Neural progenitor cell (in vitro differentiated cells): ENCODE results near the gene RBFOX2. TPM values are rescaled to one million over a fixed set of nuclear protein-coding genes. Genes with fewer than 3 reads are reported as not detected.

ENCODE experiments used
- DNase-seq: peaks from one replicate; pipeline ENCODE4 v3.0.0-alpha.2; 2016; ENCODE audit warnings: low spot score
- H2AFZ ChIP-seq: fragments of 200-600 bp; sonication (generic); replicated peaks from 2 replicates; pipeline ENCODE4 v1.6.1; 2016; ENCODE audit warnings: antibody characterized with exemption
- H3F3A ChIP-seq: fragments of 200-600 bp; sonication (generic); 2 replicates; pipeline ENCODE4 v1.6.1; 2016; ENCODE audit warnings: antibody characterized with exemption, low read depth
- H3K27ac ChIP-seq: fragments of 200-600 bp; sonication (generic); 2 replicates; pipeline ENCODE4 v1.5.1; 2016; ENCODE audit warnings: mild to moderate bottlenecking
- H3K27me3 ChIP-seq: fragments of 200-600 bp; sonication (generic); 2 replicates; pipeline ENCODE4 v1.6.1; 2016; ENCODE audit warnings: mild to moderate bottlenecking, moderate library complexity
- H3K36me3 ChIP-seq: fragments of 200-600 bp; sonication (generic); 2 replicates; pipeline ENCODE4 v1.5.1; 2016
- H3K4me1 ChIP-seq: fragments of 200-600 bp; sonication (generic); 2 replicates; pipeline ENCODE4 v1.6.1; 2016; ENCODE audit warnings: mixed run types
- H3K4me2 ChIP-seq: fragments of 200-600 bp; sonication (generic); 2 replicates; pipeline ENCODE4 v1.6.1; 2016
- H3K4me3 ChIP-seq: fragments of 200-600 bp; sonication (generic); 2 replicates; pipeline ENCODE4 v1.5.1; 2016
- H3K79me2 ChIP-seq: fragments of 200-600 bp; sonication (generic); 2 replicates; pipeline ENCODE4 v1.6.1; 2016; ENCODE audit warnings: low read depth
- H3K9ac ChIP-seq: fragments of 200-600 bp; sonication (generic); 2 replicates; pipeline ENCODE4 v1.6.1; 2016
- H3K9me3 ChIP-seq: fragments of 200-600 bp; sonication (generic); 2 replicates; pipeline ENCODE4 v1.5.1; 2016; ENCODE audit warnings: low read depth
- H4K20me1 ChIP-seq: fragments of 200-600 bp; sonication (generic); 2 replicates; pipeline ENCODE4 v1.6.1; 2016; ENCODE audit warnings: low read depth
- H3K27ac Mint-ChIP-seq: 3 replicates; pipeline ENCODE4 v1.8.0; 2021; ENCODE audit warnings: mixed read lengths
- H3K27me3 Mint-ChIP-seq: 2 replicates; pipeline ENCODE4 v1.8.0; 2022; ENCODE audit warnings: low read depth, mild to moderate bottlenecking, inconsistent platforms, moderate library complexity, mixed read lengths; ENCODE audit not compliant: insufficient read depth
- H3K36me3 Mint-ChIP-seq: 3 replicates; pipeline ENCODE4 v1.8.0; 2021; ENCODE audit warnings: mixed read lengths
- H3K4me1 Mint-ChIP-seq: 3 replicates; pipeline ENCODE4 v1.8.0; 2021; ENCODE audit warnings: mixed read lengths
- H3K4me3 Mint-ChIP-seq: 3 replicates; pipeline ENCODE4 v1.8.0; 2021; ENCODE audit warnings: mild to moderate bottlenecking, moderate library complexity, mixed read lengths
- H3K9me3 Mint-ChIP-seq: 3 replicates; pipeline ENCODE4 v1.8.0; 2020; ENCODE audit warnings: mixed read lengths
- CTCF ChIP-seq: fragments of 200-600 bp; sonication (generic); IDR thresholded peaks from 2 replicates; pipeline ENCODE4 v1.5.1; 2017; ENCODE audit warnings: antibody characterized with exemption, mild to moderate bottlenecking
- EZH2 ChIP-seq: fragments of 200-600 bp; sonication (generic); IDR thresholded peaks from 2 replicates; pipeline ENCODE4 v1.6.1; 2017; ENCODE audit warnings: antibody characterized with exemption, mild to moderate bottlenecking, moderate library complexity
- EZH2phosphoT487 ChIP-seq: fragments of 200-600 bp; sonication (generic); IDR thresholded peaks from 2 replicates; pipeline ENCODE4 v1.6.1; 2017; ENCODE audit warnings: antibody characterized with exemption
- total RNA-seq: library from RNA; depleted of rRNA; stranded (reverse); fragments of >200 nt; gene quantifications from 2 replicates; pipeline ENCODE4 v1.2.3, GENCODE V29; 2015; ENCODE audit warnings: low replicate concordance

RBFOX2 gene
- total RNA-seq, 1 donor from 2014 or later, result 163 TPM

- H3K79me2 ChIP-seq, result no peaks in the 10 kb centered on the region
- H3K9me3 ChIP-seq, result no peaks in the 10 kb centered on the region
- no peak overlapping the region for H3K9ac ChIP-seq
- Mint-ChIP-seq H3K4me1 (no peaks in the 10 kb centered on the region), H3K27me3 (peaks cover 5% of the 10 kb centered on the region), H3K27ac (peak overlapping the region; percentile 66), H3K9me3 (peaks cover 3% of the 10 kb centered on the region), H3K4me3 (no peak overlapping the region), H3K36me3 (no peaks in the 10 kb centered on the region)
- H4K20me1 ChIP-seq, result no peaks in the 10 kb centered on the region
- no peaks in the 10 kb centered on the region for H3F3A ChIP-seq
- no peak overlapping the region for H3K27ac ChIP-seq
- H2AFZ ChIP-seq, result no peak overlapping the region
- H3K4me1 ChIP-seq, result no peaks in the 10 kb centered on the region
- no peak for DNase-seq
- H3K36me3 ChIP-seq, result no peaks in the 10 kb centered on the region
- H3K27me3 ChIP-seq, result no peaks in the 10 kb centered on the region
- no peak overlapping the region for H3K4me2 ChIP-seq
- H3K4me3 ChIP-seq, result no peak overlapping the region
- TF ChIP-seq EZH2phosphoT487 (no peak), CTCF (no peak), EZH2 (no peak)
Observed at GRCh38 chr22:35726398-35726797, 302.2 kb downstream of the RBFOX2 start.

GRCh38 chr22:35725521-35725920 lies 303.1 kb downstream of the RBFOX2 start:
- Histone ChIP-seq H3K9me3 (no peaks in the 10 kb centered on the region), H2AFZ (no peak overlapping the region), H3K4me3 (no peak overlapping the region), H3K4me1 (no peaks in the 10 kb centered on the region), H3K27me3 (no peaks in the 10 kb centered on the region), H3K4me2 (no peak overlapping the region), H3K36me3 (no peaks in the 10 kb centered on the region), H3F3A (no peaks in the 10 kb centered on the region), H3K9ac (no peak overlapping the region), H3K79me2 (no peaks in the 10 kb centered on the region), H3K27ac (no peak overlapping the region), H4K20me1 (no peaks in the 10 kb centered on the region)
- no peak overlapping the region for H3K4me3 Mint-ChIP-seq
- TF ChIP-seq CTCF (no peak), EZH2phosphoT487 (no peak), EZH2 (no peak)
- H3K27me3 Mint-ChIP-seq, result peaks cover 2% of the 10 kb centered on the region
- H3K4me1 Mint-ChIP-seq, result no peaks in the 10 kb centered on the region
- DNase-seq, result no peak
- no peaks in the 10 kb centered on the region for H3K36me3 Mint-ChIP-seq
- H3K27ac Mint-ChIP-seq, result peak overlapping the region; percentile 85
- H3K9me3 Mint-ChIP-seq, result peaks cover 3% of the 10 kb centered on the region

GRCh38 chr22:35721960-35722359 lies 306.7 kb downstream of the RBFOX2 start:
- TF ChIP-seq CTCF (no peak), EZH2 (no peak), EZH2phosphoT487 (no peak)
- Histone ChIP-seq H3K4me2 (no peak overlapping the region), H3K27ac (no peak overlapping the region), H3K79me2 (no peaks in the 10 kb centered on the region), H3K36me3 (no peaks in the 10 kb centered on the region), H3K9me3 (no peaks in the 10 kb centered on the region), H3K4me3 (no peak overlapping the region), H2AFZ (no peak overlapping the region), H4K20me1 (no peaks in the 10 kb centered on the region), H3K9ac (no peak overlapping the region), H3K27me3 (no peaks in the 10 kb centered on the region), H3F3A (no peaks in the 10 kb centered on the region), H3K4me1 (no peaks in the 10 kb centered on the region)
- H3K4me3 Mint-ChIP-seq, result no peak overlapping the region
- no peak overlapping the region for H3K27ac Mint-ChIP-seq
- H3K36me3 Mint-ChIP-seq, result no peaks in the 10 kb centered on the region
- DNase-seq, result no peak
- peaks cover 17% of the 10 kb centered on the region for H3K9me3 Mint-ChIP-seq
- H3K27me3 Mint-ChIP-seq, result peaks cover 5% of the 10 kb centered on the region
- H3K4me1 Mint-ChIP-seq, result no peaks in the 10 kb centered on the region
